ENCODE data around the gene ZNF778.

The ZNF778 gene

DNA sequence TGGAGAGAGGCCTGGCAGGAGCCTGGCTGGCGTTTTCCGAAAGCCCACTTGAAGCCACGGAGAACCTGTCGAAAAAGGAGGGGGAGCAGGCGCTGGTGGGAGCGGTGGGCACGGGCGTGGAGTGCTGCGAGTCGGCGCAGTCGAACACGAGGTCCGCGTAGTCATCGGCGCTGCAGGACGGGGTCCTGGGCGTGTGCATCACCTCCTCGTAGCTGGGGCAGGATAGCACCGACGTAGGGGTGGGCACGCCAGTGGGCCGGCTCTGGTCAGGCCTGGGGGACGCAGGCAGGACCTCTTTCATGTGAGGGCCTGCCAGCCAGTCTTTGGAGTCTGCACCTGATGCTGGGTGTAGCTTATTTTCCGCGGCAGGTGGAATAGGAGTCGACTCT lies 63.7 kb downstream of the ZNF778 start:
- no peak for DNase-seq (ENCODE audit: insufficient read length, low spot score)
- no peak for FAIRE-seq
- TF ChIP-seq POLR2A (IDR thresholded peaks at IDR 0.05; ENCODE audit: low read depth, low read length), result no peak

DNA sequence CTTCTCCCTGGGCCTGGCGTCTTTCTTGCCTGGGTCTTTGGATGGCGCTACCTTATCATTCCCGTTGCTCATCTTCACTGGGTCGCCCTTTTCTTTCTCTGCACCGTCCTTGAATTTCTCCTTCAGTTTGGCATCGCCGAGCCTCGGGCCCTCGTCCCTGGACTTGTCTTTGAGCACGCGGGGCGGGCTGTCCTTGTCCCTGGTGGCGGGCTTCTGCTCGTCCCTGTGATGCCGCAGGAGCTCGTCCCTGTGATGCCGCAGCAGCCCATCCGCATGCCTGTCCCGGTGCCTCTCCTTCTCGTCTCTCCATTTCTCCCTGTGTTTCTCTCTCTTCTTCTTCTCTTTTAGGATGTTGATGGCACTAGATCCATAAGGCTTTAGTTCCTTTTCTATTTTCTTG lies 64.3 kb downstream of the ZNF778 start:
- no peak for TF ChIP-seq POLR2A (IDR thresholded peaks at IDR 0.05; ENCODE audit: low read depth, low read length)
- FAIRE-seq (no peak), DNase-seq (ENCODE audit: insufficient read length, low spot score) (no peak)

- DNase-seq (ENCODE audit: insufficient read length, low spot score), result no peak
- FAIRE-seq, result no peak
- no peak for TF ChIP-seq POLR2A (IDR thresholded peaks at IDR 0.05; ENCODE audit: low read depth, low read length)
Observed at GRCh38 chr16:89282523-89282922, 65.0 kb downstream of the ZNF778 start.

DNA sequence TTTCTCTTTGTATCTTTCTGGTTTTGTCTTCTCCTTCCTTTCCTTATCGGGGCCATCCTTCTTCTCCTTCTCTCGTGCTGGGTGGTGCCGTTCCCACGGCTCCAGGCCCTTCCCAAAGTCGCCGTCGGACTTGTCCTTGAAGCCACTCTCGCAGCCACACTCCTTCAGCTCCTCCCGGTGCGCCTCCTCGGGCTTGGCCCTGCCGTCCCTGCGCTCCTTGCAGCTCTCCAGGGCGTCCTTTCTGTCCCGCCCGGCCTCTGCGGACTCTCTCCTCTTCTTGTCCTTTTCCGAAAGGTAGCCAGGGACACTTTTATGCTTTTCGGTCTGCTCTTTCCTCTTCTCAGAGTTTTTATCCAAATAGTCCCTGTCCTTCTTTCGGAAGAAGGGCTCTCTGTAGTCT lies 65.9 kb downstream of the ZNF778 start:
- DNase-seq (ENCODE audit: insufficient read length, low spot score) (no peak), FAIRE-seq (no peak)
- no peak for TF ChIP-seq POLR2A (IDR thresholded peaks at IDR 0.05; ENCODE audit: low read depth, low read length)

GRCh38 chr16:89285381-89285780 lies 67.9 kb downstream of the ZNF778 start:
- DNase-seq (ENCODE audit: insufficient read length, low spot score) (no peak), FAIRE-seq (no peak)
- TF ChIP-seq POLR2A (IDR thresholded peaks at IDR 0.05; ENCODE audit: low read depth, low read length), result no peak

DNA sequence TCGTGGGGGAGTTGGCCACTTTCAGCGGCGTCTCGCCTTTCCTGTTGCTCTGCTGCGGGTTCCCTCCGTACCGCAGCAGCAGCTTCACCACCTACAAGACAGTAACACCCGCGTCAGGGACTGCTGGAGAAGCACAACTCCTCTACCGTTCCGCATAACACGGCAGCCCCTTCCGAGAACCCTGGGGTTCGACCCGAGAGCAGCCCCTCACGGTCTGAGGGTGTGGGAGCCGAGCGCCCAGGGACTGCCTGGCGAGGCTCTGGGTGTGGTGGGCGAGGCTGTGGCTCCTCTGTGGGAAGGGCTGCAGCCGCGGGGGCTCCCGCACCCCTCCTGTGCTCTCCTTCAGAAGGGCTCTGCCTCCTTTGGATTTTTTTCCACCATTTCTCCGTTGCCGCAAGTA lies 68.6 kb downstream of the ZNF778 start:
- no peak for DNase-seq (ENCODE audit: insufficient read length, low spot score)
- TF ChIP-seq POLR2A (IDR thresholded peaks at IDR 0.05; ENCODE audit: low read depth, low read length), result no peak
- FAIRE-seq, result no peak

All from H54 (cell line).